ENCODE results near the gene CENATAC. TPM values are rescaled to one million over a fixed set of nuclear protein-coding genes. Genes with fewer than 3 reads are reported as not detected.

CENATAC gene
- total and polyA plus RNA-seq, 2 donors (not counting 1 experiment from before 2014, with no cell fraction given) = 50.1 to 122 TPM

- peaks cover 2 to 51% of the 10 kb centered on the region in 2 experiments for H3K36me3 ChIP-seq (replicated peaks in 1 of 2; ENCODE audit: control extremely low read depth in 1 of 2, control insufficient read depth in 1 of 2, extremely low read depth in 1 of 2, insufficient read depth in 2 of 2, low read length in 1 of 2)
- H3K9ac ChIP-seq (ENCODE audit: low read length) = peak within 1 kb of the TSS; percentile 91
- peak within 1 kb of the TSS; percentile 91 to 92 for H3K27ac ChIP-seq (ENCODE audit: low read length in 2 of 2)
- peak; percentile 98 for DNase-seq
- Mint-ChIP-seq H3K27me3 (no peaks in the 10 kb centered on the region), H3K27ac (peak within 1 kb of the TSS; percentile 100), H3K4me1 (peaks cover 46% of the 10 kb centered on the region), H3K9me3 (ENCODE audit: insufficient read depth) (no peaks in the 10 kb centered on the region), H3K4me3 (peak within 1 kb of the TSS; percentile 100)
- ChIA-PET POLR2A (interaction anchor here (0.7 to 3.3 kb wide), 8 partner anchors 12 to 582 kb away, joined by 3 to 18 read pairs (median 6); partner anchors contain the start of genes CENATAC, DPAGT1, KMT2A and SLC37A4), CTCF (interaction anchor here (0.8 to 3.0 kb wide), 4 partner anchors 12 to 49 kb away, joined by 3 to 14 read pairs (median 6); partner anchors contain the start of genes CENATAC, SLC37A4 and VPS11)
- TF ChIP-seq EZH2 (IDR thresholded peaks at IDR 0.05; ENCODE audit: borderline replicate concordance, insufficient read depth, low read depth, low read length, poor library complexity, severe bottlenecking) = no peak
- TF ChIP-seq, protein P1, sequence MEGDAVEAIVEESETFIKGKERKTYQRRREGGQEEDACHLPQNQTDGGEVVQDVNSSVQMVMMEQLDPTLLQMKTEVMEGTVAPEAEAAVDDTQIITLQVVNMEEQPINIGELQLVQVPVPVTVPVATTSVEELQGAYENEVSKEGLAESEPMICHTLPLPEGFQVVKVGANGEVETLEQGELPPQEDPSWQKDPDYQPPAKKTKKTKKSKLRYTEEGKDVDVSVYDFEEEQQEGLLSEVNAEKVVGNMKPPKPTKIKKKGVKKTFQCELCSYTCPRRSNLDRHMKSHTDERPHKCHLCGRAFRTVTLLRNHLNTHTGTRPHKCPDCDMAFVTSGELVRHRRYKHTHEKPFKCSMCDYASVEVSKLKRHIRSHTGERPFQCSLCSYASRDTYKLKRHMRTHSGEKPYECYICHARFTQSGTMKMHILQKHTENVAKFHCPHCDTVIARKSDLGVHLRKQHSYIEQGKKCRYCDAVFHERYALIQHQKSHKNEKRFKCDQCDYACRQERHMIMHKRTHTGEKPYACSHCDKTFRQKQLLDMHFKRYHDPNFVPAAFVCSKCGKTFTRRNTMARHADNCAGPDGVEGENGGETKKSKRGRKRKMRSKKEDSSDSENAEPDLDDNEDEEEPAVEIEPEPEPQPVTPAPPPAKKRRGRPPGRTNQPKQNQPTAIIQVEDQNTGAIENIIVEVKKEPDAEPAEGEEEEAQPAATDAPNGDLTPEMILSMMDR (IDR thresholded peaks at IDR 0.05) = no peak
- H2AFZ ChIP-seq (ENCODE audit: insufficient read depth, low read depth, low read length, poor library complexity, severe bottlenecking) = peak within 1 kb of the TSS; percentile 79
- no peaks in the 10 kb centered on the region for H3K27me3 ChIP-seq (replicated peaks in 1 of 4; ENCODE audit: control extremely low read depth in 1 of 4, control insufficient read depth in 3 of 4, insufficient read depth in 4 of 4, low read length in 3 of 4)
- under 1% methylated on average over 63 of the region's 63 CpGs for WGBS (ENCODE audit: insufficient coverage)
- H3K4me1 ChIP-seq (ENCODE audit: control insufficient read depth in 2 of 2, insufficient read depth in 2 of 2, low read length in 2 of 2) = peaks cover 27 to 34% of the 10 kb centered on the region in 2 donors
- H3K79me2 ChIP-seq (ENCODE audit: control insufficient read depth, insufficient read depth, low read length) = peaks cover 65% of the 10 kb centered on the region
- peak within 1 kb of the TSS; percentile 85 to 98 (median 93) for H3K4me3 ChIP-seq (ENCODE audit: control extremely low read depth in 1 of 5, extremely low read depth in 1 of 5, insufficient read depth in 1 of 5, low read depth in 2 of 5, low read length in 4 of 5)
- peak; percentile 91 for ATAC-seq (ENCODE audit: low read depth)
- peak within 1 kb of the TSS; percentile 77 for H3K4me2 ChIP-seq (replicated peaks; ENCODE audit: low read depth, low read length, poor library complexity, severe bottlenecking)
- peaks cover 15% of the 10 kb centered on the region for H4K20me1 ChIP-seq (ENCODE audit: control insufficient read depth, insufficient read depth, low read length, poor library complexity, severe bottlenecking)
- H3K9me3 ChIP-seq (ENCODE audit: control extremely low read depth in 1 of 3, control insufficient read depth in 2 of 3, insufficient read depth in 1 of 3, low read length in 2 of 3) = no peaks in the 10 kb centered on the region
- intact Hi-C loops (cut with micrococcal nuclease) = loop anchor here (1.0 to 5.0 kb wide), 10 partner anchors 12 to 617 kb away; partner anchors contain the start of genes ATP5MG, CBL, CENATAC and DDX6
These were observed 20.4 kb downstream of the CENATAC start, which contains the start of the genes RPS25 and TRAPPC4 for GRCh38 chr11:119018074-119018938. TSS of gene RPS25 (minus strand) at chr11:119018343. CDS start at chr11:119018284, 59 bp downstream. TSS of gene TRAPPC4 (plus strand) at chr11:119018766. CDS start at chr11:119018796, 30 bp downstream.

All from B cell (primary cell).